Trophoblast cell (in vitro differentiated cells and primary cell): Measurements from ENCODE around the gene CORO2B.

Source experiments
- DNase-seq, 2 donors: peaks; one replicate each; pipeline ENCODE4 v3.0.0-alpha.2; 2016
- H2AFZ ChIP-seq: 2 replicates; pipeline ENCODE4 v1.6.1; 2013; ENCODE audit warnings: low read length, moderate library complexity, mild to moderate bottlenecking; ENCODE audit not compliant: insufficient read depth, poor library complexity
- H2AK5ac ChIP-seq: 2 replicates; pipeline ENCODE4 v1.6.1; 2013; ENCODE audit warnings: mild to moderate bottlenecking, low read length
- H2BK120ac ChIP-seq: 2 replicates; pipeline ENCODE4 v1.6.1; 2013; ENCODE audit warnings: low read length, mild to moderate bottlenecking, moderate library complexity; ENCODE audit not compliant: insufficient read depth, poor library complexity
- H2BK12ac ChIP-seq: 2 replicates; pipeline ENCODE4 v1.6.1; 2013; ENCODE audit warnings: mild to moderate bottlenecking, low read length, moderate library complexity
- H2BK5ac ChIP-seq: 2 replicates; pipeline ENCODE4 v1.6.1; 2013; ENCODE audit warnings: low read length, low read depth, moderate library complexity, mild to moderate bottlenecking; ENCODE audit not compliant: poor library complexity
- H3K14ac ChIP-seq: 2 replicates; pipeline ENCODE4 v1.6.1; 2013; ENCODE audit warnings: mild to moderate bottlenecking, low read length
- H3K18ac ChIP-seq: 2 replicates; pipeline ENCODE4 v1.6.1; 2013; ENCODE audit warnings: mild to moderate bottlenecking, low read length
- H3K23ac ChIP-seq: 2 replicates; pipeline ENCODE4 v1.6.1; 2013; ENCODE audit warnings: low read length
- H3K27ac ChIP-seq: 2 replicates; pipeline ENCODE4 v1.5.1; 2013; ENCODE audit warnings: low read depth, mild to moderate bottlenecking, inconsistent platforms, low read length, moderate library complexity
- H3K27me3 ChIP-seq: 2 replicates; pipeline ENCODE4 v1.6.1; 2013; ENCODE audit warnings: inconsistent platforms, mild to moderate bottlenecking, low read length, moderate library complexity; ENCODE audit not compliant: insufficient read depth
- H3K36me3 ChIP-seq, 2 experiments: 1 replicate in 1 of 2; 2 replicates in 1 of 2; pipeline ENCODE4 v1.6.1; 2013; ENCODE audit warnings: low read length in 2 of 2, mild to moderate bottlenecking in 2 of 2, moderate library complexity in 1 of 2; ENCODE audit not compliant: insufficient read depth in 2 of 2, control insufficient read depth in 1 of 2
- H3K4ac ChIP-seq: 2 replicates; pipeline ENCODE4 v1.6.1; 2013; ENCODE audit warnings: low read depth, mild to moderate bottlenecking, low read length, moderate library complexity
- H3K4me1 ChIP-seq, 2 experiments: 1 replicate in 1 of 2; 2 replicates in 1 of 2; pipeline ENCODE4 v1.6.1; 2013; ENCODE audit warnings: low read length in 2 of 2, mild to moderate bottlenecking in 2 of 2, moderate library complexity in 1 of 2; ENCODE audit not compliant: insufficient read depth in 2 of 2, control insufficient read depth in 1 of 2
- H3K4me2 ChIP-seq: 2 replicates; pipeline ENCODE4 v1.6.1; 2013; ENCODE audit warnings: inconsistent platforms, mild to moderate bottlenecking, low read length, moderate library complexity
- H3K4me3 ChIP-seq: 2 replicates; pipeline ENCODE4 v1.5.1; 2013; ENCODE audit warnings: mild to moderate bottlenecking, low read depth, low read length, inconsistent platforms
- H3K79me1 ChIP-seq: one replicate; pipeline ENCODE4 v1.6.1; 2013; ENCODE audit warnings: low read length
- H3K79me2 ChIP-seq: 2 replicates; pipeline ENCODE4 v1.6.1; 2013; ENCODE audit warnings: low read length, mild to moderate bottlenecking; ENCODE audit not compliant: control insufficient read depth, insufficient read depth, poor library complexity
- H3K9ac ChIP-seq: 2 replicates; pipeline ENCODE4 v1.6.1; 2013; ENCODE audit warnings: mild to moderate bottlenecking, low read length
- H3K9me3 ChIP-seq: 2 replicates; pipeline ENCODE4 v1.6.1; 2013; ENCODE audit warnings: low read depth, mild to moderate bottlenecking, control low read depth, inconsistent platforms, low read length; ENCODE audit not compliant: insufficient read depth
- H4K12ac ChIP-seq: 2 replicates; pipeline ENCODE4 v1.6.1; 2013; ENCODE audit warnings: low read depth, mild to moderate bottlenecking, low read length, moderate library complexity
- H4K8ac ChIP-seq: 2 replicates; pipeline ENCODE4 v1.6.1; 2013; ENCODE audit warnings: low read depth, mild to moderate bottlenecking, low read length, moderate library complexity
- H4K91ac ChIP-seq: one replicate; pipeline ENCODE4 v1.6.1; 2013; ENCODE audit warnings: low read depth, mild to moderate bottlenecking, low read length, moderate library complexity
- WGBS: extraction: QIAGEN DNeasy Blood & Tissue Kit; methylation state at CpG from one replicate; pipeline ENCODE4 v1.1.7; 2013; ENCODE audit warnings: missing lambda C conversion rate; ENCODE audit not compliant: insufficient read length, insufficient coverage; ENCODE audit errors: extremely low coverage; 5-methylcytosine and 5-hydroxymethylcytosine counted together

Gene CORO2B

DNA sequence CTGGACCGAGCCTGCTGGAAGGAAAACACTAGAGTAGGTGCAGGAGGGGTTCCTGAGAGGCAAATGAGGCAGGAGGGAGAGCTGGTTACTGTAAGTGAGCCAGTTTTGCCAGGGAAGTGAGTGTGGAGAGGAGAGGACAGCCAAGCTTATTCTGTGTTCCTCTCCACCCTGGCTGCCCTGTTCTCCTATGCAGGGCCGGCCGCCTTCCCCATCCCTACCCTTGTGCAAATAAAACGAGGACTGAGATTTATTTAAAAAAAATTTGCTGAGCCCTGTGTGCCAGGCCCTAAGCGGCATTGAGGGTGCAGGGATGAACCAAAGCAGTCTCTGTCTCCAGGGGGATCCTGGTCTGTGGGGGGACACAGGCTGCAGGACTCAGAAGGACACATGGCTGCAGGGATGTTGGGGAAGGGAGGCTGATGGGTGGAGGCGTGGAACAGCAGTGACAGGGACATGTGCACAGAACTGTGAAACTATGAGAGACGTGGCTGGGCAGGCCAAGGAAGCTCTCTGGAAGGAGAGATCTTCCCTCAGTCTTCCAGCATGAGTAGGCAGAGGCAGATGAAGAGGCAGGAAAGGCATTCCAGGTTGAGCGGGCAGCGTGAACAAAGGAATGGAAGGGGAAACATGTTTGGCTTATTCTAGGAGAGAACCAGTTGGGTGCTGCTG, 12.1 kb downstream of the CORO2B start:
- Histone ChIP-seq H4K91ac (no peak overlapping the region), H4K12ac (no peak overlapping the region), H3K4me2 (no peak overlapping the region), H3K27me3 (no peaks in the 10 kb centered on the region), H3K4me1 (peaks cover 0 to 2% of the 10 kb centered on the region in 2 experiments), H3K9me3 (no peaks in the 10 kb centered on the region), H3K36me3 (no peaks in the 10 kb centered on the region), H2AK5ac (no peak overlapping the region), H3K23ac (no peak overlapping the region), H2AFZ (no peak overlapping the region), H3K14ac (no peak overlapping the region), H2BK120ac (no peak overlapping the region), H3K79me2 (no peaks in the 10 kb centered on the region), H3K18ac (no peak overlapping the region), H2BK12ac (no peak overlapping the region), H3K9ac (no peak overlapping the region), H3K4ac (no peak overlapping the region), H3K4me3 (no peak overlapping the region), H4K8ac (no peak overlapping the region), H3K79me1 (no peaks in the 10 kb centered on the region), H2BK5ac (no peak overlapping the region), H3K27ac (no peak overlapping the region)
- WGBS: no CpG with 5 or more reads among the region's 9 CpGs
- DNase-seq: no peak

DNA sequence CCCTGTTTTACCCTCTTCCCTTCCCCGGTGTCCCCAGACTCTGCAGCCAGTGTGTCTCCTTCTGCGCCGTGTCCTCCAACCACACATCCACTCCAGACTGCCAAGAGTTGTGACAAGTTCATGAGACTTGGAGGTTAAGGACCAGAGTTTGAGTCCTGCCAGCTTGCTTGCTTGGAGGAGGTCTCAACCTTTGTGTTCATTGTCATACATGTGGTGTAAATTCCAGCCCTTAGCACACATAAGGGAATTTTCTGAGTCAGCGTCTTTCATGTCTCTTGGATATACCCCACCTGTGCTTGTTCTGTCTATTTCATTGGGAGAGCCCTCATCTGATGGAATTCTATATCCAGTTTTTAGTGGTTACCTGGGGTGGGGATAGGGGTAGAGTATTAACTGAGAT, 13.3 kb downstream of the CORO2B start:
- no CpG with 5 or more reads among the region's 4 CpGs for WGBS
- no peak overlapping the region for H3K14ac ChIP-seq
- H4K12ac ChIP-seq: no peak overlapping the region
- no peak overlapping the region for H2BK120ac ChIP-seq
- H3K4me2 ChIP-seq: no peak overlapping the region
- no peaks in the 10 kb centered on the region for H3K36me3 ChIP-seq
- H2AK5ac ChIP-seq: no peak overlapping the region
- H4K8ac ChIP-seq: no peak overlapping the region
- no peak overlapping the region for H3K18ac ChIP-seq
- peak in 1 of 2 donors; percentile 45 for DNase-seq
- H3K23ac ChIP-seq: no peak overlapping the region
- no peaks in the 10 kb centered on the region for H3K27me3 ChIP-seq
- H3K9ac ChIP-seq: no peak overlapping the region
- H2BK5ac ChIP-seq: no peak overlapping the region
- no peak overlapping the region for H3K27ac ChIP-seq
- no peak overlapping the region for H2BK12ac ChIP-seq
- H3K4me3 ChIP-seq: no peak overlapping the region
- no peaks in the 10 kb centered on the region for H3K79me1 ChIP-seq
- H3K9me3 ChIP-seq: no peaks in the 10 kb centered on the region
- no peak overlapping the region for H4K91ac ChIP-seq
- no peak overlapping the region for H3K4ac ChIP-seq
- no peaks in the 10 kb centered on the region for H3K79me2 ChIP-seq
- H3K4me1 ChIP-seq: peaks cover 0 to 2% of the 10 kb centered on the region in 2 experiments
- no peak overlapping the region for H2AFZ ChIP-seq

DNA sequence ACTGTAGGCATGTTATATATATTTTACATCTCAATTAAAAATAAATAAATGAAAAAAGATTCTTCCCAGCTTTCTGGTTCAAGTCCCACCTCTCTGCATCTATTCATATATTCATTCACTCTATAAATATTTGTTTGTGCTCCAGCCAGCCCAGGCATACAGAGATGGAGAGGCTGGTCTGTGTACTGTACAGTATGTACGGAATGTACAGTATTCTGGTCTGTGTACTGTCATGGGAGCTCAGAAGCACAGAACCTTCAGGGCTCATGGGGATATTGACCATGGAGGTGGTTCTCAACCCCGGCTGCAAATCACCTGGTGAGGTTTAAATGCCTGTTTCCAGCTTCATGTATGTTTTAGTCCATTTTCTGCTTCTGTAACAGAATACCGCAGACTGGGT, 13.8 kb downstream of the CORO2B start:
- H3K79me1 ChIP-seq: no peaks in the 10 kb centered on the region
- H2BK12ac ChIP-seq: no peak overlapping the region
- no peaks in the 10 kb centered on the region for H3K79me2 ChIP-seq
- H3K4me1 ChIP-seq: peaks cover 0 to 2% of the 10 kb centered on the region in 2 experiments
- H3K4me3 ChIP-seq: no peak overlapping the region
- H3K27me3 ChIP-seq: no peaks in the 10 kb centered on the region
- no peak overlapping the region for H3K4ac ChIP-seq
- H4K91ac ChIP-seq: no peak overlapping the region
- no peaks in the 10 kb centered on the region for H3K36me3 ChIP-seq
- no peaks in the 10 kb centered on the region for H3K9me3 ChIP-seq
- no peak overlapping the region for H2AK5ac ChIP-seq
- no peak overlapping the region for H4K12ac ChIP-seq
- no peak overlapping the region for H2AFZ ChIP-seq
- H3K23ac ChIP-seq: no peak overlapping the region
- no peak overlapping the region for H4K8ac ChIP-seq
- no peak overlapping the region for H3K9ac ChIP-seq
- H3K4me2 ChIP-seq: no peak overlapping the region
- H3K27ac ChIP-seq: no peak overlapping the region
- WGBS: no CpG with 5 or more reads among the region's 3 CpGs
- no peak overlapping the region for H2BK5ac ChIP-seq
- H3K14ac ChIP-seq: no peak overlapping the region
- H3K18ac ChIP-seq: no peak overlapping the region
- H2BK120ac ChIP-seq: no peak overlapping the region
- DNase-seq: peak in 1 of 2 donors; percentile 17

DNA sequence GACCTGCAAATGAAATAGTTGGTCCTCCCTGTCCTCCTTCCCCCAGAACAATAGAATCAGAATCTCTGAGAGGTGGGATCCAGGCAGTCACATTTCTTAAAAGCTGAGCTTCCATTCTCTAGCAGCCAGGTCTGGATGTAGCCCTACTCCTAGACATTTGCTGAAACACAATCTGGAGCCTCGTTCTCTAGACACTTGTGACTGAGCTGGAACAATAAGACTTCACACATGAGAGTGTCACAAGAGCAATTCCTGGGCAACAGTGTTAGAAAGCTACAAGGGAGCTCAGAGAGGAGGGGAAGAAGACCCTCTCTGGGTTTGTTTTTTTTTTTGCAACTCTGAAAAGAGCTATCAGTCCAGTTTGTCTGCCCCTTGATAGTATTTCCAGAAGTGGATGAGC, 14.5 kb downstream of the CORO2B start:
- no peak overlapping the region for H3K18ac ChIP-seq
- no peaks in the 10 kb centered on the region for H3K9me3 ChIP-seq
- H3K4me1 ChIP-seq: peaks cover 0 to 2% of the 10 kb centered on the region in 2 experiments
- no peak overlapping the region for H4K91ac ChIP-seq
- H3K36me3 ChIP-seq: no peaks in the 10 kb centered on the region
- no CpG with 5 or more reads among the region's 1 CpG for WGBS
- no peak for DNase-seq
- no peak overlapping the region for H2AK5ac ChIP-seq
- H2BK5ac ChIP-seq: no peak overlapping the region
- H3K4me3 ChIP-seq: no peak overlapping the region
- H3K27me3 ChIP-seq: no peaks in the 10 kb centered on the region
- no peak overlapping the region for H3K9ac ChIP-seq
- no peak overlapping the region for H3K23ac ChIP-seq
- no peak overlapping the region for H4K12ac ChIP-seq
- H3K4me2 ChIP-seq: no peak overlapping the region
- no peak overlapping the region for H2AFZ ChIP-seq
- no peak overlapping the region for H3K27ac ChIP-seq
- H3K79me1 ChIP-seq: no peaks in the 10 kb centered on the region
- H4K8ac ChIP-seq: no peak overlapping the region
- no peaks in the 10 kb centered on the region for H3K79me2 ChIP-seq
- H2BK120ac ChIP-seq: no peak overlapping the region
- no peak overlapping the region for H3K14ac ChIP-seq
- H2BK12ac ChIP-seq: no peak overlapping the region
- no peak overlapping the region for H3K4ac ChIP-seq
